HEK293T (cell line): ENCODE data around the gene SNX12.
"Not testable (repeated sequence)": the region's sequence is repeated elsewhere in the genome, so short reads cannot be mapped to it uniquely, and the experiment has no call there.

ENCODE experiments used
- CTCF ChIA-PET: fragments of 350-600 bp; formaldehyde crosslinking; extraction: SDS; loops from one replicate; lab custom pipeline; 2021; ENCODE audit warnings: antibody characterized with exemption, inconsistent platforms; lab: Yijun Ruan, JAX
- POLR2A ChIA-PET: fragments of 350-600 bp; formaldehyde crosslinking; extraction: SDS; loops from one replicate; lab custom pipeline; 2020; ENCODE audit warnings: antibody characterized with exemption, inconsistent platforms; lab: Yijun Ruan, JAX
- DNase-seq: peaks from one replicate; pipeline ENCODE4 v3.0.0; 2012; ENCODE audit warnings: mixed read lengths; ENCODE audit errors: extremely low spot score
- ARNT ChIP-seq: fragments of 450-650 bp; IDR thresholded peaks from 2 replicates; pipeline ENCODE4 v1.6.1; 2017; ENCODE audit warnings: mild to moderate bottlenecking
- BHLHE40 ChIP-seq: fragments of 450-650 bp; IDR thresholded peaks from 2 replicates; pipeline ENCODE4 v1.6.1; 2016; ENCODE audit warnings: mild to moderate bottlenecking, moderate library complexity, borderline replicate concordance
- CTBP1 ChIP-seq: fragments of 450-650 bp; IDR thresholded peaks from 2 replicates; pipeline ENCODE4 v1.6.1; 2016; ENCODE audit warnings: borderline replicate concordance
- ELF4 ChIP-seq: fragments of 450-650 bp; IDR thresholded peaks from 2 replicates; pipeline ENCODE4 v1.6.1; 2017; ENCODE audit warnings: antibody characterized with exemption
- FOXA1 ChIP-seq: fragments of 450-650 bp; IDR thresholded peaks from 2 replicates; pipeline ENCODE4 v1.6.1; 2016; ENCODE audit warnings: mild to moderate bottlenecking
- FOXK2 ChIP-seq: fragments of 450-650 bp; IDR thresholded peaks from 2 replicates; pipeline ENCODE4 v1.6.1; 2016; ENCODE audit warnings: mild to moderate bottlenecking
- FOXM1 ChIP-seq: fragments of 450-650 bp; IDR thresholded peaks from 2 replicates; pipeline ENCODE4 v1.6.1; 2017; ENCODE audit warnings: mild to moderate bottlenecking, borderline replicate concordance
- HDGF ChIP-seq: fragments of 450-650 bp; IDR thresholded peaks from 2 replicates; pipeline ENCODE4 v1.6.1; 2017; ENCODE audit warnings: antibody characterized with exemption, borderline replicate concordance
- L3MBTL2 ChIP-seq: fragments of 450-650 bp; conservative IDR thresholded peaks from 2 replicates; pipeline ENCODE4 v1.6.1; 2016; ENCODE audit warnings: mild to moderate bottlenecking
- LEF1 ChIP-seq: fragments of 450-650 bp; IDR thresholded peaks from 2 replicates; pipeline ENCODE4 v1.6.1; 2017; ENCODE audit warnings: mild to moderate bottlenecking, borderline replicate concordance
- NFRKB ChIP-seq: fragments of 450-650 bp; IDR thresholded peaks from 2 replicates; pipeline ENCODE4 v1.6.1; 2016; ENCODE audit warnings: mild to moderate bottlenecking, moderate library complexity
- PKNOX1 ChIP-seq: fragments of 450-650 bp; IDR thresholded peaks from 2 replicates; pipeline ENCODE4 v1.6.1; 2016
- SP1 ChIP-seq: fragments of 450-650 bp; IDR thresholded peaks from 2 replicates; pipeline ENCODE4 v1.6.1; 2017
- SUZ12 ChIP-seq: fragments of 450-650 bp; IDR thresholded peaks from 2 replicates; pipeline ENCODE4 v1.6.1; 2016; ENCODE audit warnings: mild to moderate bottlenecking
- TARDBP ChIP-seq: fragments of 450-650 bp; IDR thresholded peaks from 2 replicates; pipeline ENCODE4 v1.6.1; 2016
- ZNF384 ChIP-seq: fragments of 450-650 bp; IDR thresholded peaks from 2 replicates; pipeline ENCODE4 v1.6.1; 2016

Gene SNX12

DNA sequence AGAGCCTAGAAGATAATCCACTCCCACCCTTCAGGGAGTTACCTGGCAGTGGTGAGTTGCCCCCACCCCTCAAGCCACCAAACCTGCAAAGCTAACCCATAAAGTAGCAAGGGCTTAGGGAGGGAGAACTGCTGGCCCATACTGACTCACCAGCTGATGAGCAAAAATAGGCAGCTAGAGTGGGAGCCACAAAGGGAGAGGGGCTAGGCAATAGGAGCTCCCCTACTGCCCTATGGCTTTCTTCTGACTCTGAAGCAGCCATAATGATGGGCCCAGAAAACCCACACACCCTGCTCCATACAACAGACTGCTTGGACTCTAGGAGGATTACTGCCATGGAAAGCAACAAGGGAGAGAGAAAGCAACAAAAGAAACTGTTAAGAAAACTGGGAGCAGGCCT is 8.0 kb downstream of the SNX12 start:
- TF ChIP-seq NFRKB (no peak), L3MBTL2 (no peak), FOXA1 (no peak), CTBP1 (no peak)
- ChIA-PET CTCF (no interaction called here), POLR2A (no interaction called here)
- no peak for DNase-seq

DNA sequence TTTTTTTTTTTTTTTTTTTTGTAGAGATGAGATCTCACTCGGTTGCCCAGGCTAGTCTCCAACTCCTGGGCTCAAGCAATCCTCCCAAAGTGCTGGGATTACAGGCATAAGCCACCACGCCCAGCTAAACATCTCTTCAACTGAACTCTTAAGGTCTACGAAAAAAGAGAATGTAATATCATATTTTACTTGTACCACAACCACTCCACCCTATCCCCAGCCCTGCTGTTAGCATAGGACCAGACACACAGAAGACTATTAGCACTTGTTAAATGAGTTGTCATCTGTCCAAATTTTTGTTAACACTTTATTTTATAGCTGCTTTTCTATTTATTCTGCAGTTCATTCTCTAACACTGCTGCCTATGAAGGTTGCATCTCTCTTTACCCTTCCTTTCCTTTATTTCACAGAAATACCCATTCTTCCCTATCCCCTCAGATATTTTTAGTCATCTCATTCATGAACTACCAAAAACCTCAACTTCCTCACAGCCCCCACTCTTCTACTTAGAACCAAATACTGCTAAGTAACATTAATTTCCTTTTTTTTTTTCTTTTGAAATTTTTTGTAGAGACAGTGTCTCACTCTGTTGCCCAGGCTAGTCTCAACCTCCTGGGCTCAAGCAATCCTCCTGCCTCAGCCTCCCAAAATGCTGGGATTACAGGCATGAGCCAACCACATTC is 10.1 kb downstream of the SNX12 start:
- ChIA-PET CTCF (no interaction called here), POLR2A (interaction anchor here (1.1 kb wide), 1 partner anchor 10 kb away, joined by 5 read pairs; the partner anchor contains the start of gene SNX12)
- no peak for TF ChIP-seq HDGF
- no peak for TF ChIP-seq BHLHE40
- no peak for TF ChIP-seq SUZ12
- TF ChIP-seq LEF1 = no peak
- TF ChIP-seq NFRKB = no peak
- TF ChIP-seq FOXM1 = no peak
- TF ChIP-seq L3MBTL2 = no peak
- no peak for TF ChIP-seq CTBP1
- no peak for TF ChIP-seq FOXK2
- no peak for TF ChIP-seq FOXA1
- no peak for TF ChIP-seq SP1
- no peak for TF ChIP-seq PKNOX1
- no peak for TF ChIP-seq ARNT
- no peak for TF ChIP-seq TARDBP
- no peak for TF ChIP-seq ZNF384
- TF ChIP-seq ELF4 = no peak
- no peak for DNase-seq

GRCh38 chrX:71056867-71057266 is 11.3 kb downstream of the SNX12 start:
- TF ChIP-seq FOXK2 = no peak
- TF ChIP-seq FOXM1 = no peak
- TF ChIP-seq PKNOX1 = no peak
- no peak for TF ChIP-seq FOXA1
- TF ChIP-seq LEF1 = no peak
- TF ChIP-seq L3MBTL2 = no peak
- no peak for TF ChIP-seq ELF4
- TF ChIP-seq CTBP1 = no peak
- no peak for TF ChIP-seq HDGF
- no peak for TF ChIP-seq NFRKB
- ChIA-PET CTCF (no interaction called here), POLR2A (no interaction called here)
- DNase-seq = no peak

GRCh38 chrX:71053217-71053621 is 14.9 kb downstream of the SNX12 start:
- CTCF ChIA-PET = no interaction called here
- TF ChIP-seq ELF4 (no peak), L3MBTL2 (no peak), ZNF384 (no peak), PKNOX1 (peak; percentile 51; the same call in 1 of the 2 replicates)
- POLR2A ChIA-PET = no interaction called here
- no peak for DNase-seq

- CTCF ChIA-PET = no interaction called here
- TF ChIP-seq SP1 (no peak), BHLHE40 (no peak), FOXA1 (no peak), ZNF384 (no peak), FOXM1 (no peak), TARDBP (no peak), L3MBTL2 (no peak), PKNOX1 (no peak), ARNT (no peak), HDGF (no peak), CTBP1 (no peak), SUZ12 (no peak), LEF1 (no peak), NFRKB (no peak), FOXK2 (no peak)
- POLR2A ChIA-PET = no interaction called here
- DNase-seq = no peak
Measured at GRCh38 chrX:71052721-71053120, 15.4 kb downstream of the SNX12 start.

GRCh38 chrX:71047891-71048290 is 20.2 kb downstream of the SNX12 start:
- POLR2A ChIA-PET, CTCF ChIA-PET, DNase-seq: not testable (repeated sequence)
